T-helper 17 cell (primary cell): ENCODE results near the gene BCL7A. TPM values are rescaled to one million over a fixed set of nuclear protein-coding genes. Genes with fewer than 3 reads are reported as not detected.
"Not testable (repeated sequence)": the region's sequence is repeated elsewhere in the genome, so short reads cannot be mapped to it uniquely, and the experiment has no call there.

Experiments
- ATAC-seq: fragments of 150-1000 bp; cut with Tn5 transposase; 2 replicates; pipeline ENCODE4 v1.10.0; 2021; ENCODE audit warnings: mild to moderate bottlenecking, moderate library complexity
- DNase-seq, 3 donors: peaks; one replicate each; pipeline versions ENCODE4 v3.0.0 to v3.0.0-alpha.2; 2020 to 2021
- H3K9me3 ChIP-seq: one replicate; pipeline ENCODE4 v1.7.0; 2013; ENCODE audit warnings: low read length, mild to moderate bottlenecking; ENCODE audit not compliant: control insufficient read depth, poor library complexity, severe bottlenecking
- H3K27ac Mint-ChIP-seq: one replicate; pipeline ENCODE4 v1.8.0; 2022; ENCODE audit warnings: mild to moderate bottlenecking, moderate library complexity, mixed read lengths
- H3K27me3 Mint-ChIP-seq: one replicate; pipeline ENCODE4 v1.8.0; 2022; ENCODE audit warnings: mixed read lengths
- H3K36me3 Mint-ChIP-seq: one replicate; pipeline ENCODE4 v1.8.0; 2022; ENCODE audit warnings: low read depth, mixed read lengths
- H3K4me1 Mint-ChIP-seq: one replicate; pipeline ENCODE4 v1.8.0; 2022; ENCODE audit warnings: mild to moderate bottlenecking, mixed read lengths
- H3K4me3 Mint-ChIP-seq: one replicate; pipeline ENCODE4 v1.8.0; 2022; ENCODE audit warnings: mild to moderate bottlenecking, moderate library complexity, mixed read lengths
- total RNA-seq, 4 donors: library from RNA in 2 of 4; stranded (reverse) in 2 of 4; gene quantifications; one replicate each; pipeline ENCODE4 v1.2.3 and lab custom pipeline; 2022 to 2026

BCL7A gene
- total RNA-seq, 2 donors from 2014 or later = 2.6 to 4.0 TPM

- Mint-ChIP-seq H3K4me1 (peaks cover 40% of the 10 kb centered on the region), H3K27ac (no peak overlapping the region)
- no peak for DNase-seq
These were observed 75.9 kb downstream of the BCL7A start for GRCh38 chr12:122097584-122097926.

GRCh38 chr12:122097927-122098756 lies 76.5 kb downstream of the BCL7A start:
- peaks cover 44% of the 10 kb centered on the region for H3K4me1 Mint-ChIP-seq
- peak overlapping the region; percentile 12 for H3K4me3 Mint-ChIP-seq
- no peaks in the 10 kb centered on the region for H3K9me3 ChIP-seq
- no peaks in the 10 kb centered on the region for H3K27me3 Mint-ChIP-seq
- no peaks in the 10 kb centered on the region for H3K36me3 Mint-ChIP-seq
- H3K27ac Mint-ChIP-seq = peak overlapping the region; percentile 86
- ATAC-seq (no peak), DNase-seq (no peak)

More at GRCh38 chr12:122097584-122097926, 75.9 kb downstream of the BCL7A start:
- no peaks in the 10 kb centered on the region for H3K9me3 ChIP-seq
- no peaks in the 10 kb centered on the region for H3K27me3 Mint-ChIP-seq
- no peak overlapping the region for H3K4me3 Mint-ChIP-seq
- ATAC-seq = no peak
- H3K36me3 Mint-ChIP-seq = no peaks in the 10 kb centered on the region

- peak overlapping the region; percentile 79 for H3K4me3 Mint-ChIP-seq
- peaks cover 46% of the 10 kb centered on the region for H3K4me1 Mint-ChIP-seq
- ATAC-seq (peak; percentile 46), DNase-seq (no peak)
- H3K27me3 Mint-ChIP-seq = no peaks in the 10 kb centered on the region
- no peaks in the 10 kb centered on the region for H3K9me3 ChIP-seq
- no peaks in the 10 kb centered on the region for H3K36me3 Mint-ChIP-seq
- peak overlapping the region; percentile 86 for H3K27ac Mint-ChIP-seq
These were observed 77.6 kb downstream of the BCL7A start for GRCh38 chr12:122099280-122099749.

- Mint-ChIP-seq H3K4me3 (peak overlapping the region; percentile 79), H3K27ac (peak overlapping the region; percentile 86), H3K36me3 (no peaks in the 10 kb centered on the region), H3K27me3 (no peaks in the 10 kb centered on the region), H3K4me1 (peaks cover 50% of the 10 kb centered on the region)
- DNase-seq (no peak), ATAC-seq (peak; percentile 69)
- H3K9me3 ChIP-seq = no peaks in the 10 kb centered on the region
These were observed 78.2 kb downstream of the BCL7A start for GRCh38 chr12:122099856-122100255.

GRCh38 chr12:122100568-122100967 lies 78.9 kb downstream of the BCL7A start:
- ATAC-seq (no peak), DNase-seq (no peak)
- H3K4me1 Mint-ChIP-seq = peaks cover 54% of the 10 kb centered on the region
- H3K9me3 ChIP-seq = no peaks in the 10 kb centered on the region
- H3K27ac Mint-ChIP-seq = peak overlapping the region; percentile 86
- peak overlapping the region; percentile 45 for H3K4me3 Mint-ChIP-seq
- no peaks in the 10 kb centered on the region for H3K36me3 Mint-ChIP-seq
- no peaks in the 10 kb centered on the region for H3K27me3 Mint-ChIP-seq

GRCh38 chr12:122102331-122102730 lies 80.6 kb downstream of the BCL7A start:
- no peaks in the 10 kb centered on the region for H3K9me3 ChIP-seq
- H3K4me1 Mint-ChIP-seq = peaks cover 61% of the 10 kb centered on the region
- ATAC-seq (no peak), DNase-seq (no peak)
- H3K36me3 Mint-ChIP-seq = no peaks in the 10 kb centered on the region
- no peaks in the 10 kb centered on the region for H3K27me3 Mint-ChIP-seq
- H3K27ac Mint-ChIP-seq = no peak overlapping the region
- peak overlapping the region; percentile 31 for H3K4me3 Mint-ChIP-seq

GRCh38 chr12:122104844-122105243 lies 83.2 kb downstream of the BCL7A start:
- Mint-ChIP-seq H3K4me3 (peak overlapping the region; percentile 74), H3K36me3 (no peaks in the 10 kb centered on the region), H3K27ac (peak overlapping the region; percentile 77), H3K27me3 (no peaks in the 10 kb centered on the region), H3K4me1 (peaks cover 57% of the 10 kb centered on the region)
- DNase-seq (no peak), ATAC-seq (peak; percentile 42)
- H3K9me3 ChIP-seq = no peaks in the 10 kb centered on the region

GRCh38 chr12:122105496-122105895 lies 83.8 kb downstream of the BCL7A start:
- H3K9me3 ChIP-seq, H3K27me3 Mint-ChIP-seq, H3K36me3 Mint-ChIP-seq, DNase-seq: not testable (repeated sequence)
- ATAC-seq = peak; percentile 23
- Mint-ChIP-seq H3K4me1 (peaks cover 56% of the 10 kb centered on the region), H3K4me3 (peak overlapping the region; percentile 81), H3K27ac (peak overlapping the region; percentile 77)

- no peak for ATAC-seq
- no peaks in the 10 kb centered on the region for H3K9me3 ChIP-seq
- no peaks in the 10 kb centered on the region for H3K27me3 Mint-ChIP-seq
- H3K4me1 Mint-ChIP-seq = peaks cover 49% of the 10 kb centered on the region
- no peaks in the 10 kb centered on the region for H3K36me3 Mint-ChIP-seq
- H3K4me3 Mint-ChIP-seq = peak overlapping the region; percentile 15
- no peak for DNase-seq
- no peak overlapping the region for H3K27ac Mint-ChIP-seq
These were observed 85.2 kb downstream of the BCL7A start for GRCh38 chr12:122106843-122107242.

GRCh38 chr12:122107261-122107660 lies 85.6 kb downstream of the BCL7A start:
- H3K27ac Mint-ChIP-seq = peak overlapping the region; percentile 85

GRCh38 chr12:122111089-122111641 lies 89.5 kb downstream of the BCL7A start:
- Mint-ChIP-seq H3K27me3 (no peaks in the 10 kb centered on the region), H3K4me1 (peaks cover 31% of the 10 kb centered on the region), H3K4me3 (no peak overlapping the region), H3K36me3 (no peaks in the 10 kb centered on the region), H3K27ac (no peak overlapping the region)
- no peaks in the 10 kb centered on the region for H3K9me3 ChIP-seq
- no peak for DNase-seq
- ATAC-seq = no peak

More at GRCh38 chr12:122107261-122107660, 85.6 kb downstream of the BCL7A start:
- DNase-seq = no peak
- no peak for ATAC-seq
- Mint-ChIP-seq H3K4me1 (peaks cover 52% of the 10 kb centered on the region), H3K4me3 (peak overlapping the region; percentile 15), H3K27me3 (no peaks in the 10 kb centered on the region), H3K36me3 (no peaks in the 10 kb centered on the region)
- no peaks in the 10 kb centered on the region for H3K9me3 ChIP-seq
